ENCODE data around the gene THAP6. TPM values are rescaled to one million over a fixed set of nuclear protein-coding genes. Genes with fewer than 3 reads are reported as not detected.
A peak's percentile ranks its signal among the peaks of the same experiment; 100 is the strongest.

The THAP6 gene
- total and polyA plus RNA-seq, 2 experiments from 2014 or later = 11.8 to 20.1 TPM

DNA sequence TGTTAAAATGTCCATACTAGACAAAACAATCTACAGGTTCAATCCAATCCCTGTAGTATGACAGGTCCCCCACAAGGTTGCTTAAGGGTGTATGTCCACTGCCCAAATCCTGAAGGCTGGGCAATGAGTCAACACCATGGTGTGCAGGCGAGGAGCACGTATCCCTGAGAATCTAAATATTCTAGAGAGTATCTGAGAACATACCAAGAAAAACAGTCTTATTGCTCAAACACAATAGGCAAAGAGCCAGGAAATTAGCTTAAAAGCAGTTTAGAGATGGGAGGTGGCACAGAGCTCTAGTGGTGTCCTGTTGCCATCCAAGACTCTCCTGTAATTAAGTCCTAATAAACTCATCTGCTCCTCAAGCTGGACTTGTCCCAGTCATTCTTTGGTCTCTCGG lies 37.1 kb upstream of the THAP6 start:
- H3K9me2 ChIP-seq (replicated peaks; ENCODE audit: insufficient read depth) = no peaks in the 10 kb centered on the region
- DNase-seq (ENCODE audit: low spot score) = no peak
- H3K4me1 ChIP-seq (ENCODE audit: insufficient read depth) = no peaks in the 10 kb centered on the region
- H3K27me3 ChIP-seq = no peaks in the 10 kb centered on the region
- H2AFZ ChIP-seq = no peak overlapping the region
- no peaks in the 10 kb centered on the region for H4K20me1 ChIP-seq (ENCODE audit: insufficient read depth, poor library complexity, severe bottlenecking)
- H3K4me2 ChIP-seq = no peak overlapping the region
- no peaks in the 10 kb centered on the region for H3K9me3 ChIP-seq (ENCODE audit: low read depth)
- no peak overlapping the region for H3K4me3 ChIP-seq
- TF ChIP-seq EZH2 (IDR thresholded peaks at IDR 0.05; ENCODE audit: borderline replicate concordance) (no peak), EZH2phosphoT487 (IDR thresholded peaks at IDR 0.05; ENCODE audit: low read depth, severe bottlenecking, unreplicated experiment) (no peak)
- TF ChIP-seq, protein P1, sequence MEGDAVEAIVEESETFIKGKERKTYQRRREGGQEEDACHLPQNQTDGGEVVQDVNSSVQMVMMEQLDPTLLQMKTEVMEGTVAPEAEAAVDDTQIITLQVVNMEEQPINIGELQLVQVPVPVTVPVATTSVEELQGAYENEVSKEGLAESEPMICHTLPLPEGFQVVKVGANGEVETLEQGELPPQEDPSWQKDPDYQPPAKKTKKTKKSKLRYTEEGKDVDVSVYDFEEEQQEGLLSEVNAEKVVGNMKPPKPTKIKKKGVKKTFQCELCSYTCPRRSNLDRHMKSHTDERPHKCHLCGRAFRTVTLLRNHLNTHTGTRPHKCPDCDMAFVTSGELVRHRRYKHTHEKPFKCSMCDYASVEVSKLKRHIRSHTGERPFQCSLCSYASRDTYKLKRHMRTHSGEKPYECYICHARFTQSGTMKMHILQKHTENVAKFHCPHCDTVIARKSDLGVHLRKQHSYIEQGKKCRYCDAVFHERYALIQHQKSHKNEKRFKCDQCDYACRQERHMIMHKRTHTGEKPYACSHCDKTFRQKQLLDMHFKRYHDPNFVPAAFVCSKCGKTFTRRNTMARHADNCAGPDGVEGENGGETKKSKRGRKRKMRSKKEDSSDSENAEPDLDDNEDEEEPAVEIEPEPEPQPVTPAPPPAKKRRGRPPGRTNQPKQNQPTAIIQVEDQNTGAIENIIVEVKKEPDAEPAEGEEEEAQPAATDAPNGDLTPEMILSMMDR (IDR thresholded peaks at IDR 0.05; ENCODE audit: poor library complexity) = no peak
- H3K79me2 ChIP-seq = no peaks in the 10 kb centered on the region
- H3K27ac ChIP-seq = no peak overlapping the region
- WGBS (ENCODE audit: low lambda C conversion rate, missing lambda C conversion rate) = 94% methylated on average over 3 of the region's 3 CpGs
- H3K36me3 ChIP-seq (replicated peaks; ENCODE audit: insufficient read depth, low read depth) = peaks cover 3% of the 10 kb centered on the region

DNA sequence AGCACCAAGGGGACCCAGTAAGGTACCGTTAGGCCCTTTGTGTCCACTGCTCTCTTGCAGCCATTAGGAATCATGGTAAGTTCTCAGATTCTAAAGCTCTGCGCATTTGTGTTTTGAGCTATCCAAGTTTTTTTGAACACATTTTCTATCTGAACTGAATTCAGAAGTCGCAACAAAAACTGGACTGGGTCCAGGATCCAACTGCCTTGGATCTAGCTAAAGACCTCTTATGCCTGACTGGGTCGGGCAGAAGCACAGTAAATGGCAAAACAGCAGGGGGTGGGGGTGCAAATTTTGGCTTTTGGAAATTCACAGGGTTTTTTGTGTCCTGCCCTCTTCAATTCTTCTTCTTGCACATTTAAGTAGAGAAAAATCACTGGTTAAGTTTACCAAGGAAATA lies 30.1 kb upstream of the THAP6 start:
- Histone ChIP-seq H3K9me3 (ENCODE audit: low read depth) (no peaks in the 10 kb centered on the region), H3K4me3 (no peak overlapping the region), H3K27ac (no peak overlapping the region), H2AFZ (no peak overlapping the region), H3K9me2 (replicated peaks; ENCODE audit: insufficient read depth) (no peaks in the 10 kb centered on the region), H4K20me1 (ENCODE audit: insufficient read depth, poor library complexity, severe bottlenecking) (no peaks in the 10 kb centered on the region), H3K79me2 (no peaks in the 10 kb centered on the region), H3K4me1 (ENCODE audit: insufficient read depth) (no peaks in the 10 kb centered on the region), H3K4me2 (no peak overlapping the region), H3K36me3 (replicated peaks; ENCODE audit: insufficient read depth, low read depth) (peaks cover 3% of the 10 kb centered on the region), H3K27me3 (no peaks in the 10 kb centered on the region)
- WGBS (ENCODE audit: low lambda C conversion rate, missing lambda C conversion rate) = 95% methylated on average over 4 of the region's 4 CpGs
- DNase-seq (ENCODE audit: low spot score) = no peak
- TF ChIP-seq, protein P1 (IDR thresholded peaks at IDR 0.05; ENCODE audit: poor library complexity) = no peak
- no peak for TF ChIP-seq EZH2phosphoT487 (IDR thresholded peaks at IDR 0.05; ENCODE audit: low read depth, severe bottlenecking, unreplicated experiment)
- no peak for TF ChIP-seq EZH2 (IDR thresholded peaks at IDR 0.05; ENCODE audit: borderline replicate concordance)

DNA sequence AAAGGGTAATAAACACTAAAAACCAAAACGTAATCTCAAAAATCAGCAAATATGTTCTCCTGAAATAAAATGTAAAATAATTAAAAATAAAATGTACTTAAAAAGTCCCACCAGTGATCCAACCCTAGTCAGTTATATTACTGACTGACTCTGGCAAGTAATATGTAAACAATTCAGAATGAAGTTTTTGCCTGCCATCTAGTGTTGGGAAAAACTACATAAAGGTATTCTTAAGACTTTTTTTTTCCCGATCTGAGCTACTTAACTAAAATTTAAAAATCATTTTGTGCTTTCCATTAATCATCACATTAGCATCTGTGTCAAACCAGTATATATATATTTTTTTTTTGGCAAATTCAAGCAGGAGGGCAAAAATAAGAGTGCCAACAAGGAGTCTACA lies 24.1 kb upstream of the THAP6 start:
- Histone ChIP-seq H3K27ac (no peak overlapping the region), H3K27me3 (no peaks in the 10 kb centered on the region), H3K9me2 (replicated peaks; ENCODE audit: insufficient read depth) (no peaks in the 10 kb centered on the region), H2AFZ (no peak overlapping the region), H3K9me3 (ENCODE audit: low read depth) (no peaks in the 10 kb centered on the region), H3K36me3 (replicated peaks; ENCODE audit: insufficient read depth, low read depth) (no peaks in the 10 kb centered on the region), H3K79me2 (peaks cover 7% of the 10 kb centered on the region), H3K4me1 (ENCODE audit: insufficient read depth) (no peaks in the 10 kb centered on the region), H3K4me3 (no peak overlapping the region), H4K20me1 (ENCODE audit: insufficient read depth, poor library complexity, severe bottlenecking) (no peaks in the 10 kb centered on the region), H3K4me2 (no peak overlapping the region)
- peak; percentile 54 for DNase-seq (ENCODE audit: low spot score)
- 80% methylated on average over 2 of the region's 2 CpGs for WGBS (ENCODE audit: low lambda C conversion rate, missing lambda C conversion rate)
- TF ChIP-seq EZH2phosphoT487 (IDR thresholded peaks at IDR 0.05; ENCODE audit: low read depth, severe bottlenecking, unreplicated experiment) (no peak), EZH2 (IDR thresholded peaks at IDR 0.05; ENCODE audit: borderline replicate concordance) (no peak)
- TF ChIP-seq, protein P1 (IDR thresholded peaks at IDR 0.05; ENCODE audit: poor library complexity) = peak; percentile 51

DNA sequence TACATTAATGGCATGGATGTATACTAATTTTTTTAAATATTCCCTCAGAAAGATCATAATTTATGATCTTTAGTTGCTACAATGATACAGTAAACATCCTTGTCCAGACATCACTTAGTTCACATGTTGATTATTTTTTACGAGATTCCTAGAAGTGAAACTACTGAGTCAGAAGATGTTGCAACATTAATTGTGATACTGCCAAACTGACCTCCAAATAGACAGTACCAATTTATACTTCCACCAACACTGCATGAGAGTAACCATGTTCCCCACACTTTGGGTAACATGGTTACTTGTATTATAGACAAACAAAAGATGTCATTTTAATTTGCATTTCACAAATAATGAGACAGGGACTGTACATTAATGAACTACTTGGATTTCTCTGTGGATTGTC lies 19.7 kb upstream of the THAP6 start:
- DNase-seq (ENCODE audit: low spot score) = no peak
- peaks cover 41% of the 10 kb centered on the region for H3K79me2 ChIP-seq
- no peak for TF ChIP-seq EZH2phosphoT487 (IDR thresholded peaks at IDR 0.05; ENCODE audit: low read depth, severe bottlenecking, unreplicated experiment)
- TF ChIP-seq EZH2 (IDR thresholded peaks at IDR 0.05; ENCODE audit: borderline replicate concordance) = no peak
- TF ChIP-seq, protein P1 (IDR thresholded peaks at IDR 0.05; ENCODE audit: poor library complexity) = no peak

More for the DNA sequence above, 19.7 kb upstream of the THAP6 start:
- Histone ChIP-seq H3K27ac (peak overlapping the region; percentile 10), H3K4me1 (ENCODE audit: insufficient read depth) (no peaks in the 10 kb centered on the region), H3K9me3 (ENCODE audit: low read depth) (no peaks in the 10 kb centered on the region), H3K4me2 (no peak overlapping the region), H2AFZ (no peak overlapping the region), H4K20me1 (ENCODE audit: insufficient read depth, poor library complexity, severe bottlenecking) (no peaks in the 10 kb centered on the region), H3K36me3 (replicated peaks; ENCODE audit: insufficient read depth, low read depth) (no peaks in the 10 kb centered on the region), H3K4me3 (no peak overlapping the region), H3K27me3 (no peaks in the 10 kb centered on the region), H3K9me2 (replicated peaks; ENCODE audit: insufficient read depth) (no peaks in the 10 kb centered on the region)
- WGBS (ENCODE audit: low lambda C conversion rate, missing lambda C conversion rate) = 89% methylated on average over 1 of the region's 1 CpG

Data from hepatocyte (in vitro differentiated cells).